Measurements from ENCODE around the gene MRPL39.

Gene MRPL39

DNA sequence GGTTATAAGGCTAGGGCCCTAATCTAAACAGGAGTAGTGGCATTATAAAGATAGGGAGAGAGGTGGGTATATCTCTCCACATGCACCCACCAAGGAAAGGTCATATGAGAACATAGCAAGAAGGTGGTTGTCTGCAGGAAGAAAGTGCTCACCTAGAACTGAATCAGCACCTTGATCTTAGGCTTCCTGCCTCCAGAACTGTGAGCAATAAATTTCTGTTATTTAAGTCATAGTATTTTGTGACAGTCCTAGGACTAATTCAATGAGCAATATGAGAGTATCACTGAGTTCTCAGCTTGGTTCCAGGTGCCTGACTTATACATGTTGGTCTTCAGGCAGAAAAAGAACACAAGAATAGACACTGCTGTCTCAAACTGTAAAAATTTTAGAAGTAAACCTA, 51.8 kb downstream of the MRPL39 start:
- Mint-ChIP-seq H3K4me1 (no peaks in the 10 kb centered on the region), H3K27ac (no peak overlapping the region), H3K9me3 (no peaks in the 10 kb centered on the region), H3K27me3 (ENCODE audit: low read depth) (peaks cover 5% of the 10 kb centered on the region), H3K4me3 (no peak overlapping the region), H3K36me3 (ENCODE audit: low read depth) (no peaks in the 10 kb centered on the region)
- TF ChIP-seq, protein P1, sequence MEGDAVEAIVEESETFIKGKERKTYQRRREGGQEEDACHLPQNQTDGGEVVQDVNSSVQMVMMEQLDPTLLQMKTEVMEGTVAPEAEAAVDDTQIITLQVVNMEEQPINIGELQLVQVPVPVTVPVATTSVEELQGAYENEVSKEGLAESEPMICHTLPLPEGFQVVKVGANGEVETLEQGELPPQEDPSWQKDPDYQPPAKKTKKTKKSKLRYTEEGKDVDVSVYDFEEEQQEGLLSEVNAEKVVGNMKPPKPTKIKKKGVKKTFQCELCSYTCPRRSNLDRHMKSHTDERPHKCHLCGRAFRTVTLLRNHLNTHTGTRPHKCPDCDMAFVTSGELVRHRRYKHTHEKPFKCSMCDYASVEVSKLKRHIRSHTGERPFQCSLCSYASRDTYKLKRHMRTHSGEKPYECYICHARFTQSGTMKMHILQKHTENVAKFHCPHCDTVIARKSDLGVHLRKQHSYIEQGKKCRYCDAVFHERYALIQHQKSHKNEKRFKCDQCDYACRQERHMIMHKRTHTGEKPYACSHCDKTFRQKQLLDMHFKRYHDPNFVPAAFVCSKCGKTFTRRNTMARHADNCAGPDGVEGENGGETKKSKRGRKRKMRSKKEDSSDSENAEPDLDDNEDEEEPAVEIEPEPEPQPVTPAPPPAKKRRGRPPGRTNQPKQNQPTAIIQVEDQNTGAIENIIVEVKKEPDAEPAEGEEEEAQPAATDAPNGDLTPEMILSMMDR (IDR thresholded peaks at IDR 0.05; ENCODE audit: unreplicated experiment in 3 of 3) = no peak

DNA sequence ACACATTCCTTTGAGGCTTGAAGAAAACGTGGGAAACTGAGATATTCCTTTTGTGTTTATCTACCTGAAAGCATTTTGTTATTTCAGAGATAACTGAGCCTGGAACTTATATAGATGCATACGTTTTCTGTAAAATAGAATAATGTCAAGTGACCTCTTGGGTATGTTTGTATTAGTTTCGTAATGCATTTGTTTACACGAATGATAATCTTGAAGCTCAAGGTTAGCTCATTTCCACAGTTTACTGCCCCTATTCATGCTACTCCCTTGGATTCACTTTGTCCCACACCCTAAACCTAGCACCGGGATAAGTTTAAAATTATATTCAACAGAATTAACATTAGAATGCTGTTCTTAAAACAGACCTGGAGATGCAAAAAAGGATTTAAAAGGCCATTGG, 54.4 kb downstream of the MRPL39 start:
- Mint-ChIP-seq H3K9me3 (no peaks in the 10 kb centered on the region), H3K36me3 (ENCODE audit: low read depth) (no peaks in the 10 kb centered on the region), H3K27ac (no peak overlapping the region), H3K27me3 (ENCODE audit: low read depth) (no peaks in the 10 kb centered on the region), H3K4me1 (no peaks in the 10 kb centered on the region), H3K4me3 (no peak overlapping the region)
- TF ChIP-seq, protein P1 (IDR thresholded peaks at IDR 0.05; ENCODE audit: unreplicated experiment in 3 of 3) = no peak

DNA sequence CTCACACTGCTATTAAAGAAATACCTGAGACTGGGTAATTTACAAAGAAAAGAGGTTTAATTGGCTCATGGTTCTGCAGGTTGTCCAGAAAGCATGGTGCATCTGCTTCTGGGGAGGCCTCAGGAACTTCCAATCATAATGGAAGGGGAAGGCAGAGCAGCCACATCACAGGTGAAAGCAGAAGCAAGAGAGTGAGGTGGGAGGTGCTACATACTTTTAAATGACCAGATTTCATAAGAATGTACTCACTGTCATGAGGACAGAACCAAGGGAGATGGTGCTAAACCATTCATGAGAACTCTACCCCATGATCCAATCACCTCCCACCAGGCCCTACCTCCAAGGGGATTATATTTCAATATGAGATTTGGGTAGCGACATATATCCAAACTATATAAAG, 55.7 kb downstream of the MRPL39 start:
- Mint-ChIP-seq H3K27ac (no peak overlapping the region), H3K4me3 (no peak overlapping the region), H3K36me3 (ENCODE audit: low read depth) (no peaks in the 10 kb centered on the region), H3K27me3 (ENCODE audit: low read depth) (no peaks in the 10 kb centered on the region), H3K4me1 (no peaks in the 10 kb centered on the region), H3K9me3 (peaks cover 1% of the 10 kb centered on the region)
- TF ChIP-seq, protein P1 (IDR thresholded peaks at IDR 0.05; ENCODE audit: unreplicated experiment in 3 of 3) = no peak

DNA sequence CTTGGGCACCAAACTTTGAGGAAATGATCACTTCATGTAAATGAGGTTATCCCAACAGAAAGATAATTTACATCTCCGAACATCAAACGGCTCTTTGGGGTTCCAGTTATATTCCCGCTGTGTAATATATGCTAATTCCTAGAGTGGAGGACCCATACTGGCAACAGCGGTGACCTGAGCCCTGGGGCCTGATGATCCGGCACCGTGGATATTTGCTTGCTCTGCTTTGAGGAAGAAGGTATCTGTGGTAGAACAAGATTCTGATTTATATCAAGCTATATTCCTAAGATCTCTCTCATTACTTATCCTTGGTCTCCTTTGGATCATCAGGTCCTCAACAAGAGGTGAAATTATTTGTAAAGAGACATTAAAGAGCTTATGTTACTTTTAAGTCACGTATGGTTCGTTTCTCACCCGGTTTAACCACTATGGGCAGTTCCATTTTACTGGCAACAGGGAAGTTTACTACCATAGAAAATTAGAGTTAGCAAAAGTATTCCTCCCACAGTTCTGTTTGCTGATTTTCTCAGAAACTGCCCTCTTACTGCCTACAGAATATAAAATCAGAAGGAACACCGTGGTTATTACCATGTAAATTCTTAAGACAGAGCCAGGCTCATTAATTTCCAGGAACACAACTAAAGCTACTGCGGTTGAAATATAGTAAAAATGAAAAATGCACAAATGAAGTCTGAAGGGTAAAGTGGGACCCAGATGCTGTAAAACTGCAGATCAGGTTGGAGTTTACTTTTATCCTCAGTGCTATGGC, 56.7 kb downstream of the MRPL39 start:
- Mint-ChIP-seq H3K4me3 (no peak overlapping the region), H3K27me3 (ENCODE audit: low read depth) (no peaks in the 10 kb centered on the region), H3K4me1 (no peaks in the 10 kb centered on the region), H3K27ac (no peak overlapping the region), H3K36me3 (ENCODE audit: low read depth) (peaks cover under 1% of the 10 kb centered on the region), H3K9me3 (peaks cover 4% of the 10 kb centered on the region)
- TF ChIP-seq, protein P1 (IDR thresholded peaks at IDR 0.05; ENCODE audit: unreplicated experiment in 3 of 3) = no peak

GRCh38 chr21:25541042-25541441, 66.2 kb downstream of the MRPL39 start:
- Mint-ChIP-seq H3K4me3 (no peak overlapping the region), H3K4me1 (no peaks in the 10 kb centered on the region), H3K27ac (no peak overlapping the region), H3K36me3 (ENCODE audit: low read depth) (peaks cover 17% of the 10 kb centered on the region), H3K9me3 (peaks cover 19% of the 10 kb centered on the region), H3K27me3 (ENCODE audit: low read depth) (no peaks in the 10 kb centered on the region)
- TF ChIP-seq, protein P1 (IDR thresholded peaks at IDR 0.05; ENCODE audit: unreplicated experiment in 3 of 3) = no peak

GRCh38 chr21:25539606-25540005, 67.7 kb downstream of the MRPL39 start:
- H3K9me3 Mint-ChIP-seq = peaks cover 19% of the 10 kb centered on the region

More at GRCh38 chr21:25539606-25540005, 67.7 kb downstream of the MRPL39 start:
- no peaks in the 10 kb centered on the region for H3K4me1 Mint-ChIP-seq
- TF ChIP-seq, protein P1 (IDR thresholded peaks at IDR 0.05; ENCODE audit: unreplicated experiment in 3 of 3) = no peak
- peaks cover 13% of the 10 kb centered on the region for H3K36me3 Mint-ChIP-seq (ENCODE audit: low read depth)
- no peak overlapping the region for H3K4me3 Mint-ChIP-seq
- H3K27ac Mint-ChIP-seq = no peak overlapping the region
- H3K27me3 Mint-ChIP-seq (ENCODE audit: low read depth) = no peaks in the 10 kb centered on the region
